ENCODE results near the gene PCCA. TPM values are rescaled to one million over a fixed set of nuclear protein-coding genes. Genes with fewer than 3 reads are reported as not detected.

The PCCA gene
- total and polyA plus RNA-seq, 2 of the 13 experiments (the other 11 are each of a cell fraction or from before 2014, with no cell fraction given): 15.0 to 32.2 TPM

GRCh38 chr13:100280681-100281080 lies 191.8 kb downstream of the PCCA start:
- DNase-seq (ENCODE audit: low spot score): no peak
- H3K4me1 ChIP-seq (ENCODE audit: insufficient read depth, low read length): peaks cover 1% of the 10 kb centered on the region; the same call in 1 of the 2 replicates
- ATAC-seq: no peak
- H3K4me2 ChIP-seq (ENCODE audit: low read depth, low read length): no peak overlapping the region
- POLR2A ChIA-PET: no interaction called here
- no peak overlapping the region for H3K27ac ChIP-seq (ENCODE audit: extremely low read length, insufficient read depth, low read length)
- no peak for FAIRE-seq
- BruUV-seq (replicated peaks): no TSS peak
- no peak overlapping the region for H2AFZ ChIP-seq (ENCODE audit: low read length)
- no peaks in the 10 kb centered on the region for H3K27me3 ChIP-seq (ENCODE audit: control insufficient read depth in 1 of 2, insufficient read depth in 2 of 2, low read length in 2 of 2)
- H3K4me3 ChIP-seq (replicated peaks in 1 of 3; ENCODE audit: insufficient read depth in 1 of 3, low read depth in 2 of 3, low read length in 3 of 3): no peak overlapping the region
- 98% methylated on average over 5 of the region's 5 CpGs for WGBS (ENCODE audit: low lambda C conversion rate)
- in situ Hi-C loops (cut with HindIII; ENCODE audit: extremely low pct_ligation_motif_present, low pct_unique_long_range_greater_than_20kb): no loop called here
- H3K36me3 ChIP-seq (replicated peaks in 1 of 2; ENCODE audit: control insufficient read depth in 1 of 2, insufficient read depth in 2 of 2, low read length in 2 of 2): no peaks in the 10 kb centered on the region; a peak in 2 of 5 replicates
- CTCF ChIA-PET (ENCODE audit: low intra/inter-chr PET ratio, low total read pairs): no interaction called here
- H3K9me3 ChIP-seq (ENCODE audit: low read length): no peaks in the 10 kb centered on the region
- intact Hi-C loops (cut with micrococcal nuclease; ENCODE audit: unreplicated experiment): no loop called here
- H4K20me1 ChIP-seq (ENCODE audit: insufficient read depth, low read length): no peaks in the 10 kb centered on the region
- TF ChIP-seq CEBPB (IDR thresholded peaks at IDR 0.05; ENCODE audit: borderline replicate concordance, low read depth, low read length): no peak
- TF ChIP-seq ZFY (CRISPR knock-in tag; IDR thresholded peaks at IDR 0.05): no peak
- TF ChIP-seq ZNF740 (CRISPR knock-in tag; IDR thresholded peaks at IDR 0.05): no peak
- TF ChIP-seq MAF1 (CRISPR knock-in tag; IDR thresholded peaks at IDR 0.05; ENCODE audit: borderline replicate concordance): no peak
- TF ChIP-seq RERE (CRISPR knock-in tag; IDR thresholded peaks at IDR 0.05; ENCODE audit: low read depth): no peak
- TF ChIP-seq ZNF564 (CRISPR knock-in tag; IDR thresholded peaks at IDR 0.05): no peak
- TF ChIP-seq SMARCC2 (IDR thresholded peaks at IDR 0.05): no peak
- TF ChIP-seq ZNF816 (CRISPR knock-in tag; IDR thresholded peaks at IDR 0.05; ENCODE audit: borderline replicate concordance): no peak
- no peak for TF ChIP-seq NR2F2 (IDR thresholded peaks at IDR 0.05; ENCODE audit: borderline replicate concordance, low read depth)
- TF ChIP-seq ZNF704 (CRISPR knock-in tag; IDR thresholded peaks at IDR 0.05; ENCODE audit: borderline replicate concordance): no peak
- no peak overlapping the region for H3K9ac ChIP-seq (ENCODE audit: insufficient read depth, low read depth, low read length)
- no peaks in the 10 kb centered on the region for H3K79me2 ChIP-seq (ENCODE audit: insufficient read depth, low read length)
